Activated CD4-positive, CD25-positive, alpha-beta regulatory T cell treated with anti-CD3 and anti-CD28 coated beads, Interleukin-2, amount 50 U/mL, for 72 hours (primary cell): ENCODE results near the gene ABCA4.

ENCODE experiments used
- DNase-seq: peaks from one replicate; pipeline ENCODE4 v3.0.0; 2021

ABCA4 gene

GRCh38 chr1:94079080-94079940 is 41.6 kb downstream of the ABCA4 start:
- no peak for DNase-seq

DNA sequence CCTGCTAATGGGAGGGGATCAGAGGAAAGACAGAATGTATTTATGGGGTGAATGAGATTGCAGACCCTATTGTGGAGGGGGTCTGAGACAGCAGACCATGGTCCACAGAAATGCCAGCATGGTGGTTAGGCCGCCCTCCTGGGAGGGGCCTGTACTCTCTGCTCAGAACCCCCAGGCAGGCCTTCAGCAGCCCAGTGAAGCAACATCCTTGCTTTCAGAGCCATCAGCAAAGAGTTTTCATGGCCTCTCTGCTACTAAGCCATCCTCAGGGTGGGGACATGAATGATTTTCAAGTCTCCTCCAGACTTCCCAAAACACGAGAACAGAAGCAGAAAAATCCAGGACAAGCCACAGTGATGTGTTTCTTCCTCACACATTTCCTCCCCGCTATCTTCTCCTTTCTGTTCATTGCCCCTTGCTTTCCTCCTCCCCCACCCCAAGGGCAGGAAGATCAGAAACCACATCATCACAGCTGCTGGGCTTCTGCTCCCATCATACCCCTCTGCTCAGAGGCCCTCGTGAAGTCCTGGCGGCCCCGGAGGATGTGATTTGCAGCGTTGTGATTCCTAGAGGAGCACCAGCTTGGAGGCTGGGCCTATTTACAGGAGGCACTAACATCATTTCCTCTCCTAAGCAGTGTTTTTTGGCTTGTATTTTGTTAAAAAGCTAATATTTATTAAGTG is 48.0 kb downstream of the ABCA4 start:
- no peak for DNase-seq

DNA sequence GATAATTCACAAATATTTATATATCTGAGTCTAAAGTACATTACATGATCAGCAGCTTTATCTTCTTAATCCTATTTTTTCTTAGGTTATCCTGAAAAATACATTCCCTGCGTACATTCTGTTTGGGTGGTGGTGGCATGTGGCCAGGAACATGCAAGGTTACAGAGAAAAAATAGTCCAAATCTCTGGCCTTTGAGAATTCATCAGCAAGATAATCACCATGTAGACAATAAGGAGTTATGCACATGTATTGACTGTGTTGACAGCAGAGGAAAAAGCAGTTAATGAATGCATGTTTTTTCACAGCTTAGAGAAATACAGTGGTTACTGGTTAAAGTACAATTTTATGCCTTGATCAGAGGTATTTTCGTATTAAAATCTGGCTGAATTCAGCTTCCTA is 49.0 kb downstream of the ABCA4 start:
- no peak for DNase-seq

DNA sequence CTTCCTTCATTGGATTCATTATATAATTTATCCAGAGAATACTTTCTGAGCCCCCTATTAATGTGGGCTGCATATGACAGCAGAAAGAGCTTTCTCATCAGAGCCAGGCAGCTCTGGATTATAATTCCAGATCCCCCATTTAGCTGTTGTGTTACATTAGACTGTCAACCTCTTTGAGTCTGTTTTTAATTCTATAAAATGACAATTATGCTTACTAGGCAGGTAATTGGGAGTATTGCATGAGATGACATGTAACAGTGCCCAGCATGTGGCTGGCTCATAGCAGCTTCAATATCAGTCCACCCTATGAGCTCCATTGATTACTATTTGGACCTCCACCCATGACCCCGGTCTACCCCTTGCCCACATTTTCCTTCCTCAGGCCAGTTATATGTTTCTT is 49.6 kb downstream of the ABCA4 start:
- no peak for DNase-seq

DNA sequence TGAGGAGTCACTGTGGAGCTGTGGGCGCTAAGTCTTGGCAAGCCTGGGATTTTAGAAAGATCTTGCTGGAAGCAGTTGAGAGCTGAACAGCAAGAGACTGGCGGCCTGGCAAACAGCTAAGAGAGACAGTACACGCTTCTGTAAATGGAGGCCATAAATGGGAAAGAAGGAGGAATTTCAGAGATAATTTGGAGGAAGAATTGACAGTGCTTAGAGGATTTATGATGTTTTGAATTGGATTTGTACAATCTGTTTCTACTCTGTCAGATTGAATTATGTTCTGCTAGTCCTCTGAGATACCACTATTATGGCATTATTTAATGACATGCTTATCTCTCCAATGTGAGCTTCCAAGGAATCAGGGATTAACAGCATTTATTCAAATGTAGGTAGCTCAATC is 50.1 kb downstream of the ABCA4 start:
- DNase-seq: no peak

DNA sequence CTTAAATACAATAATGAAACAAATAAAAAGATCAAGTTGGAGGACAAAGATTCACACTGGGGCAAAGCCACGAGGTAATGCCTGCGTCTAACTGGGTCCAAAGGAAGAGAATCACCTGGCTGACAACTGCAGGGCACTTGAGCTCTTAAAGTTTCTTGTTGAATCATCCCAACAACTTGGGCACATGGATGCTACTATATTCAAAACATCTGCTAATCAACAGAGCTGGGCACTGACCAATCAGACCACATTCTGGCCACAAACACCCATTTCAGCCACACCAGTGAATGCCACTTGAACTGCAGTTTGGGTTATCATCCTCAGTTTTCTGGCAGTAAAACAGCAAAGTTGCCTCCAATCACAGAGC is 51.0 kb downstream of the ABCA4 start:
- DNase-seq: no peak

- no peak for DNase-seq
Measured at GRCh38 chr1:94068999-94069918, 51.7 kb downstream of the ABCA4 start.

DNA sequence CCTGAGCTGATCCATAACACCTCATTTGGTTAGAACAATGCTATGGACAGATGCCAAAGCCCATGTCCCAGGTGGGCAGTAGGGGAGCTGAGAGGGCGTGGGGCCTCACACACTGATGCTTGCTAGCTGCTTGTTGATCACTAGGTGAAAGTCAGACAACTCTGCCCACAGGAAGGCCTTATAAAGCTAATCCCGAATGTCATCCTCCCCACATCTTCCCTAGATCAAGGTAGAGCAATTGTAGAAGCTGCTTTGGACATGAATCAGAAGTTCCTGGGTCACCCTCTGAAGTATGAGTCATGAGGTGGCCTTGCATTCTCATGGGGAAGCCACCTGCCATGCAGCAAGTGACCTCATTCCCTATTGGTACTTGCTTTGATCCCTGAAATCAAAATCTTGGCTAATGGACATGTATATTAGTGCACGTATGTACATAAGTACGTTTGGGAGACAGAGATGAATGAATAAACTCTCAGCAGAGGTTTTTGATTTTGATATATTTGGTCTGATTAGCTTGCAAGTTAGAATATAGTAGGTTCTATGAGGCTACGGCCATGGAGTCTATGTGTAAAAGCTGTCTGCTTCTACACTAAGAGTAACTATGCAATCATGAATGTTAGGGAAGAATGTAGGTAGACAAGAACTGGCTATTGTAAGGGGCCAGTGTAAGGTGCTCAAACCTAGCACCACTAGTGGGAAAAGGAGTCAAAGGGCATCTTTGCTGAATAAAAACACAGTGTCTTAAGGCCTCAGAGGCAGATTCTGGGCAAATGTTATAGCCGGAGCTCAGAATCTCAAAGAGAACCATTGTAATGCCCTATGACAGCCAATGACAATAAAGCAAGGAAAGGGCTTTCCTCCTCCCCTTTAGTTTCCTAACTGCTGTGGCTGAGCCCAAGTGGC is 52.6 kb downstream of the ABCA4 start:
- no peak for DNase-seq

GRCh38 chr1:94067196-94067595 is 53.8 kb downstream of the ABCA4 start:
- DNase-seq: no peak

DNA sequence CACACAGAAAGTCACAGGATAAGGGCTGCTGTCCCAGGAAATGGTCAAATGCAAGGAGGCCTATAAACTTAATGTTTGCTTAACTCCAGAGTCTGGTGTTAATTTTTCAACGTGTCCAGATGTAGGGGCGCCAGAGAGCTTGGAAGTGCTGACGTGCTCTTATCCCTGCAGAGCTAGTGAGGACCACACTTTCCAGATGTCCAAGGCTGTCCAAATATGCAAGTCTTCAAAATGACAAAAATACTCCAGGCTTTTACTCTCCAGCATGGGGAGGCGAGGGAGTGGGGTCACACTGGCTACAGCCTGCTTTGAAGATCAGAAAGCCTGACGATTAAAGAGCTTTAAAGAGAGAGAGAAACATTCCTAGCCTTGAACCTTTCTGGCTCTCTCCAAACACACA is 57.6 kb downstream of the ABCA4 start:
- no peak for DNase-seq

GRCh38 chr1:94061513-94062443 is 59.2 kb downstream of the ABCA4 start:
- DNase-seq: peak; percentile 42

GRCh38 chr1:94060720-94061119 is 60.2 kb downstream of the ABCA4 start:
- no peak for DNase-seq

- DNase-seq: no peak
Measured at GRCh38 chr1:94058766-94059165, 62.2 kb downstream of the ABCA4 start.

DNA sequence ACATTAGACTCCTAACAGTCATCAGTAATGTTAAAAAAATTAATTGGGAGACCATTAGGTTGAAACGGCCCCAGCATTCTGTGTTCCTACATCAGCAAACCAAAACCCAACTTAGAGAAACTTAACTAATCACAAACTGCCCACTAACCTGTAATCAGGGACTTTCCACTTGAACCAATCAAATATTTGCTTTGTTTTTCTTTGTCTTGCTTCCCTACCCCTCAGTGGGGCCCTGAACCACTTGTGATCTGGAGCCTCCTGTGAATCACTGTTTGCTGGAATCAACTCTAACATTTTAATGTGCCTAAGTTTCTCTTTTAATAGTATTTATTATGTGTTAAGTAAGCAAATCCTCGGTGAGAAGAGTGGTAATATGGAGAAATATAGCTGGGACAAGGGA is 64.0 kb downstream of the ABCA4 start:
- DNase-seq: no peak

GRCh38 chr1:94056171-94056570 is 64.8 kb downstream of the ABCA4 start:
- no peak for DNase-seq

DNA sequence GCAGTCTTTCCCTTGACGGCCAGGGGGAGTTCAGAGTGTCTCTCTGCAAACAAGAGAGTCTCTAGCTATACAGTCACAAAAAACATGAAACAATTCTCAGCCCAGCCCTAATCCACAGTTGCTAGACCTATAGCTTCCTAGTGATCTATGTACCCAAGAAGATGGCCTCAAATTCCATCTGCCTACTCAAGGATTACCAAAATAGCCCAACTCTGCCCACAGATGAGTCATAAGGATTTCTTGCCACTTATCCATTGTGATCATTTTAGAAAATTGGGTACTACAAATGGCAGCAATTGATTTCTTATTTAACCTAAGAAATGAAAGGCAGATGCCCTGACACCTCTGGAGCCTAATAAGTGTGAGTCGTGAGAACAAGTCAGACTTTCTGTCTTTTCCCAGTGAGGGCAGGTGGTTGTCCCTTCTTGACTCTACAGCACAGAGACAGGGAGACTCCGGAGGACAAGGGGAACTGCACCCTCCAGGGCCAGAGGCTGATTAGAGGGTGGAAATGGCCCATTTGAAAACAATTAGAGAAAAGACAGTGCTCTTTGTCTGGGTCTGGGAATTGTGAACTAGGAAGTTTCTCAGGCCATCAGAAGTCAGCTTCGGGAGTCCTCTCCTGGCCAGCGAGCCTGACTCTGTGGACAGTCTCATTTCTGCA is 65.4 kb downstream of the ABCA4 start:
- no peak for DNase-seq

GRCh38 chr1:94050675-94051074 is 70.3 kb downstream of the ABCA4 start:
- DNase-seq: no peak

GRCh38 chr1:94050254-94050653 is 70.7 kb downstream of the ABCA4 start:
- no peak for DNase-seq

DNA sequence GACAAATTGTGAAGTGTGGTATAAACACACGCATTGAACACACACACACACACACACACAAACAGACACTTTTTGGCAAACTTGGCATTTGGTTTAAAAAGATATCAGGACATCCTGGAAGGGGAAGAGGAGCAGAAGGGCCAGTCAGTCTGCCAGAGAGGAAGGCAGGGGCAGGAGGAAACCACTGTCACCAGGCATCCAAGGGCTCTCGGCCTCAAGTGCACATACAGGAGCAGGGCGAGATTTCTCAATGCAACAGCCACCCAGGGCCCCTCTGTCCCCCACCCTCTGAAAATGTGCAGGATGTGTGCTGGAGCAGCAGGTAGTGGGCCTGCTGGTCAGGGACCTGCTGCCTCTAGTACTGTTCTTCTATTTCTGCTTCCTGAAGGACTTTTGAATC is 71.2 kb downstream of the ABCA4 start:
- no peak for DNase-seq

DNA sequence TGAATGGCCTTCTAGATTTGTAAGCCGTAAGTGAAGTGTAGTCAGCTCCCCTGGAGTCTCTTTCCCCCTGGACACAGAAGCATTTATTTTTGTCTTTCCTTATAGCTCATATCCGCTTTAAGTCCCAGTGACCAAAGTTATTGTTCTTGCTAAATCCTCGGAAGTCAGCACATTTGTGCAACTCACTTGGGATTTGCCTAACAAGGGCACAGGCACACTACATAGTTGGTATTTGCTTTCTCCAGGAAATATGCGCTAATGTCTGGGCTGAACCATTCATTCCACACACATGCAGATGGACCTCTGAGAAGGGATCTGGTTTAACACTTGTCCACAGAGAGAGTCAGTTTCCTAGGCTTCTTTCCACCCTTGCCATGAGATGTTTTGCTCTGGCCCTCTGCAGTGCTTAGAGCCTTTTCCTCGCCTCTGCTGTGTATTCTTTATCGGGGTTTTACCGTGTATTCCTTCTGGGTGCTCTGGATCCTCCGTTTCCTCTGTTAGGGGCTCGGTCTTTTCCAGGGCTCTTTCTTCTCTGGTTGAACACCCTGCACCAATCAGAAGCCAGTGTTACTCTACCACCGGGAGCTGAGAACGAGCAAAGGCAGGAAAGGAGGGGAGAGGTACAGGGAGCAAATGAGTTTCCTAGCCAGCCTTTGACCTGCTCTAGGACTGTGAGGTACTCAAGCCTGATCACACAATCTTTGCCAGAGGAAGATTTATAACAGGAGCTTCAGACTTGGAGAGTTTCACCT is 72.4 kb downstream of the ABCA4 start:
- DNase-seq: no peak
